HUES64 (cell line): ENCODE data around the gene PALM2AKAP2.

Experiments used
- H3K27ac ChIP-seq: 2 replicates; pipeline ENCODE4 v1.7.0; 2013; ENCODE audit warnings: low read depth, low read length, inconsistent platforms
- H3K27me3 ChIP-seq: 2 replicates; pipeline ENCODE4 v1.6.1; 2013; ENCODE audit warnings: mild to moderate bottlenecking, low read length; ENCODE audit not compliant: insufficient read depth
- H3K36me3 ChIP-seq: 2 replicates; pipeline ENCODE4 v1.6.1; 2013; ENCODE audit warnings: mild to moderate bottlenecking, low read length; ENCODE audit not compliant: insufficient read depth
- H3K4me1 ChIP-seq: 2 replicates; pipeline ENCODE4 v1.6.1; 2013; ENCODE audit warnings: mild to moderate bottlenecking, low read length, moderate library complexity; ENCODE audit not compliant: insufficient read depth
- H3K4me3 ChIP-seq: 2 replicates; pipeline ENCODE4 v1.5.1; 2013; ENCODE audit warnings: mild to moderate bottlenecking, low read length, moderate library complexity
- H3K9ac ChIP-seq: 2 replicates; pipeline ENCODE4 v1.6.1; 2013; ENCODE audit warnings: mild to moderate bottlenecking, low read depth, low read length
- H3K9me3 ChIP-seq: 2 replicates; pipeline ENCODE4 v1.6.1; 2013; ENCODE audit warnings: low read depth, low read length; ENCODE audit not compliant: insufficient read depth
- WGBS: fragments of 150-250, 120-280 bp; methylation state at CpG from one replicate; pipeline ENCODE4 v1.1.7; 2013; ENCODE audit warnings: missing lambda C conversion rate; 5-methylcytosine and 5-hydroxymethylcytosine counted together

PALM2AKAP2 gene

DNA sequence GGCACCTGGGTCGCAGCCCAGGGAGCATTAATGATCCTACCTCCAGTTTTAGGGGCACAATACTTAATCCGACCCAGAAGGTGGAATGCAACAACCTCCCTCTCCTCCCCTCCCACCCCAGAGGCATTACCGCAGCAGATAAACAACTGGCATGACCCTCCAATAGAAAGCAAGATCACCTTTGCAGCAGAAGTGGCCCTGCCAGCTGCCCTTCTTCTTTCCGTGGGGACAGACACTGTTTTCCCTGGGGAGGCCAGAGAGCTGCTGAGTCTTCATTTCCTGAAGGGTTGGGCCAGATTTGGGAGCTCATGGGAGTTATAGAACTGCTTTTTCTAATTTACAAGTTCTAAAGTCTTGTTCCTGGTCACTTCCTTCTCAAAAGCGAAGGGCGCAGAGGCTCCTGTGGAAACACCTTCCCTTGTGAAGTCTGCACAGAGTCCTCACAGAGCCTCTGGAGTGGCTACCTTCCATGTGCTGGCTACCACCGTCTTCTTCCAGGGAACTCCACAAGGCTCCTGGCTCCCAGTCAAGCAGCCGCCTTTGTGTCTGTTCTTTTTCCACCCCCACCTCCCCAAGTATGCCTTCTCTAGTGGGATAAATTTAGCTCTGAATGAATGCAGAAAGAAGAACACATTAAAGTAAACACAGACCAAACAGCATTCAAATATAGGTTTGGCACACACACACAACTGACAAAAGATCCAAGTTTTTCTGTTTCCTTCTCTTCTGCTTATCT, 8.0 kb upstream of the PALM2AKAP2 start:
- peak overlapping the region; percentile 7; the same call in 1 of the 2 replicates for H3K9ac ChIP-seq
- no peak overlapping the region for H3K4me3 ChIP-seq
- 73% methylated on average over 7 of the region's 8 CpGs for WGBS
- H3K36me3 ChIP-seq, result no peaks in the 10 kb centered on the region
- H3K9me3 ChIP-seq, result no peaks in the 10 kb centered on the region
- peaks cover 45% of the 10 kb centered on the region for H3K4me1 ChIP-seq
- H3K27me3 ChIP-seq, result no peaks in the 10 kb centered on the region
- H3K27ac ChIP-seq, result peak overlapping the region; percentile 54

GRCh38 chr9:109775516-109775915, 4.5 kb upstream of the PALM2AKAP2 start:
- Histone ChIP-seq H3K27ac (no peak overlapping the region), H3K9me3 (no peaks in the 10 kb centered on the region)

DNA sequence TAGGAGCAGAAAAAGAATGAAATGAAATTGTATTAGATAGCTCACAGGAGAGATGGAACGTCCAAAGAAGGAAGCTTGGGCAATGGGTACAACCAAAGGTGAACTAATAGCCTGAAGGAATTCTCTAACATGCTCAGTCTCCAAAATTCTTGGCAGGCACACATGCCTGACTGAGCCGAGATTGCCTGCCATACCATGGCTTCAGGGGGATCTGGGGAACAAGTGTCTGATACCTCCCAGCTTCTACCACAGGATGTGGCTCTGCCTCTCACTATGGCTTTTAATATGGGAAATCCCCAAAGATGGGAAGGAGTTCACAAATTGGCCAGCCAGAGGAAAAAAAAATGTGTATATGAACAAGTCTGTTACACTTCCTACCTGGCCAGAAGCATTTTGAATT, 3.6 kb upstream of the PALM2AKAP2 start:
- H3K4me3 ChIP-seq, result no peak overlapping the region
- 90% methylated on average over 2 of the region's 2 CpGs for WGBS
- H3K9ac ChIP-seq, result no peak overlapping the region
- H3K36me3 ChIP-seq, result no peaks in the 10 kb centered on the region
- peaks cover 24% of the 10 kb centered on the region for H3K27me3 ChIP-seq
- H3K9me3 ChIP-seq, result no peaks in the 10 kb centered on the region
- peaks cover 16% of the 10 kb centered on the region for H3K4me1 ChIP-seq
- no peak overlapping the region for H3K27ac ChIP-seq

More at GRCh38 chr9:109775516-109775915, 4.5 kb upstream of the PALM2AKAP2 start:
- WGBS, result 97% methylated on average over 3 of the region's 3 CpGs
- peaks cover 20% of the 10 kb centered on the region for H3K4me1 ChIP-seq
- no peak overlapping the region for H3K9ac ChIP-seq
- no peaks in the 10 kb centered on the region for H3K36me3 ChIP-seq
- peaks cover 16% of the 10 kb centered on the region for H3K27me3 ChIP-seq
- H3K4me3 ChIP-seq, result no peak overlapping the region

GRCh38 chr9:109780453-109781033, 545 bp downstream of the PALM2AKAP2 start:
- H3K27me3 ChIP-seq, result peaks cover 24% of the 10 kb centered on the region
- 6% methylated on average over 16 of the region's 16 CpGs for WGBS
- H3K4me1 ChIP-seq, result peaks cover 10% of the 10 kb centered on the region; the same call in 1 of the 2 replicates
- H3K36me3 ChIP-seq, result no peaks in the 10 kb centered on the region
- peak overlapping the region; percentile 70 for H3K9ac ChIP-seq
- H3K4me3 ChIP-seq, result peak overlapping the region; percentile 85
- H3K27ac ChIP-seq, result no peak overlapping the region
- H3K9me3 ChIP-seq, result no peaks in the 10 kb centered on the region

DNA sequence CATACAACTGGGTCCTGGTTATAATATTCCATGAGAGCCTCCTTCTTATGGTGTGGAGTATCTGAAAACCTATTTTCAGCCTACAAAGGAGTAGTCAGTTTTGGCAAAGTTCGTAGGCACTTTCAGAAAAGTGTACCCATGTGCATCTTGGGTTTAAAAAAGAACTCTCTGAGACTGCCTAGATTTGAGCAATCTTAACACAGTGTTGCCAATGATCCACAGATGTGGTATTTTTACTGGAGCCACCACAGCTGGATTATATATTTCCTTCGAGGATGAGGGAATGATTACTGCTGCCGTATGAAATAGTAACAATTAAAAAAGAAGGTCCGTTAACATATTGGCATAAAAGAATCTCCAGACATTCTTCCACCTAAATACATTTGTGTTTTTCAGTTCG, 1.1 kb downstream of the PALM2AKAP2 start:
- Histone ChIP-seq H3K27ac (no peak overlapping the region), H3K4me3 (peak overlapping the region; percentile 85), H3K36me3 (no peaks in the 10 kb centered on the region), H3K9ac (peak overlapping the region; percentile 70; the same call in 1 of the 2 replicates), H3K4me1 (peaks cover 10% of the 10 kb centered on the region; the same call in 1 of the 2 replicates), H3K27me3 (peaks cover 24% of the 10 kb centered on the region), H3K9me3 (no peaks in the 10 kb centered on the region)
- 88% methylated on average over 2 of the region's 5 CpGs for WGBS

DNA sequence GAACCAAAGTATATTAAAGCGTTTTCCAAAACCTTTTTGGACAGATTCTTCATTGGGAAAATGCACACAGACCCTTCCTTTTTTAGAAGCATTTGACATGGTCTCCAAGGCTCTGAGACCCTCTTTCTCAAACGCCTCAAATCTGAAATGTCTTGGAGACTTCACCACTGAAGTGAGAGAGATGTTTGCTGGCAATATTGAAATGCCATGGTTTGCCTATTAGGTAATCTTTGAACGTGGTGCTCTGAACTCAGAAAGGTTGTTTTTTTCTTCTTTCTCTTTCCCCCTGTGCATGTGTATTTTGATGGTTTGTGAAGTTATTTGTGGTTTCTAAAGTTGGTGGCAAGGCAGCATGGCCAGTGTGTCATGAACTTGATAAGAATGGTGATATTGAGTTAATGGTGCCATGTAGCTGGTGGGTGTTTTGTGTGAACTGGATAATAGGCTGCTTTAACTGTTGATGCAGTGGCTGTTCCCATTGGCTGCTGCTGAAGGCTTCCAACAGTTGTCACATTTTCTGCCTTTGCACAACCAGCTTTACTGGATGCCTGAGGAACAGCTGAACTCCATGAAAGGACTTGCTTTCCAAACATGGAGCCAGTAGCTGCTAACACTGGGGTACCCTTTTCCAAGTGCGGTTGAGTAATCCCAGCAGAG, 1.7 kb downstream of the PALM2AKAP2 start:
- 91% methylated on average over 4 of the region's 4 CpGs for WGBS
- H3K4me3 ChIP-seq, result peak overlapping the region; percentile 85; the same call in 1 of the 2 replicates

DNA sequence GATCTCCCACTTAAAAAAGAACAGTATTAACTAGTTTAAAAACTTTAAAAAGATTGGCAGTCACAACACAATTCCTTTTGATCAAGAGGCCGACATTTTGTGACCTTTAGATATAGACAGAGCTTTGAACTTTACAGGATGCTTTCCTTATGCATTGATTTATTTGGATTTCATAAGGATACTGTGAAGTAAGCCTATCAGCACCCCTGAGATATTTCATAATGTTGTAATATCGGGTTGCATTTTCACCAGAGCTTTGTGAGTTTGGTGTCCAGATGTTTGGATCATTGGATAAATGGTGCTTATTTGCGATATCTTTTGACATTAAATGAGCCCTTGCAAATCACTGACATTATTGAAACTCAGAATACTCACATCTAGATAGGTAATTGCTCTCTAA, 7.7 kb downstream of the PALM2AKAP2 start:
- Histone ChIP-seq H3K9ac (no peak overlapping the region), H3K36me3 (no peaks in the 10 kb centered on the region), H3K9me3 (no peaks in the 10 kb centered on the region), H3K27ac (no peak overlapping the region), H3K4me1 (no peaks in the 10 kb centered on the region), H3K4me3 (no peak overlapping the region), H3K27me3 (no peaks in the 10 kb centered on the region)
- 91% methylated on average over 3 of the region's 3 CpGs for WGBS

More for the DNA sequence above, 1.7 kb downstream of the PALM2AKAP2 start:
- Histone ChIP-seq H3K9me3 (no peaks in the 10 kb centered on the region), H3K9ac (no peak overlapping the region), H3K27me3 (peaks cover 24% of the 10 kb centered on the region), H3K27ac (no peak overlapping the region), H3K4me1 (peaks cover 10% of the 10 kb centered on the region; the same call in 1 of the 2 replicates), H3K36me3 (no peaks in the 10 kb centered on the region)

DNA sequence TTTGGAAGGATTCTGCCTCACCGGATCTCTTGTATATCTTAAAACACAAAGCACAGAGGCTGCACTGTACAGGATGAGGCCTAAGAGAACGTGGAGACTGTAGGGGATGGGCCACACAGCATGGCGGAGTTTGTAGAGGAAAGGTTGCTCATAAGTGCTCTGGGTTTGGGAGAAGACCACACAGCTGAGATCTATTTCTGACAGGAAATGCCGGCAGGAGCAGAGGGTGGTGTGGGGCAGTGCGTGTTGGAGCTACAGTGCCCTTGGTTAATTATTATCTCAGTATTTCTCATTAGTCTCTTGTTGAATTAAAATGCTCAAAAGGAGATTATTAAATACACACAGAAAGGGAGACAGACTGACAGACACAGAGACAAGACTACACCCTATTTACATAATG, 9.6 kb downstream of the PALM2AKAP2 start:
- H3K27me3 ChIP-seq, result no peaks in the 10 kb centered on the region
- no peak overlapping the region for H3K27ac ChIP-seq
- WGBS, result 91% methylated on average over 5 of the region's 5 CpGs
- no peaks in the 10 kb centered on the region for H3K9me3 ChIP-seq
- H3K9ac ChIP-seq, result no peak overlapping the region
- H3K4me3 ChIP-seq, result no peak overlapping the region
- no peaks in the 10 kb centered on the region for H3K36me3 ChIP-seq
- H3K4me1 ChIP-seq, result peaks cover 16% of the 10 kb centered on the region; the same call in 1 of the 2 replicates

DNA sequence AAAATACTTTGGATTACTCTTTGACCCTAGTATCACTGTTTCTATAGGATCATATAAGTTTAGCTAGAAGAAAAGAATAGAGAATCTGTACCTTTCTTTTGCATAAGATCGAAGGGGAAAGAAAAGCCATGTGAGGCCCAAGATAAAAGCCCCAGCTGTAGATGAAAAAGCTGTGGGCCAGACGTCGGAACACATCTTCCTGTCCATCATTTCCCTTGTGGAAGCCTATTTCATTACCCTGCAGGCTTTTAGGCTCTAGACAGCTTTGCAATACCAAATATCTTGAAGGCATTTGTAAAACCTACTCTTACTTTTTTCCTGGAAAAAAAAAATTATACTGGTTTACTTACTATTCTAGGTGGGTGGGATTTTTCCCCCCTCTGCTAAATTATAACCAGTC, 10.0 kb downstream of the PALM2AKAP2 start:
- Histone ChIP-seq H3K27ac (no peak overlapping the region), H3K9ac (no peak overlapping the region), H3K36me3 (no peaks in the 10 kb centered on the region), H3K9me3 (no peaks in the 10 kb centered on the region), H3K4me1 (peaks cover 16% of the 10 kb centered on the region; the same call in 1 of the 2 replicates), H3K27me3 (no peaks in the 10 kb centered on the region), H3K4me3 (no peak overlapping the region)
- 90% methylated on average over 3 of the region's 3 CpGs for whole genome bisulfite sequencing

- H3K9me3 ChIP-seq, result no peaks in the 10 kb centered on the region
- 89% methylated on average over 4 of the region's 6 CpGs for WGBS
- no peak overlapping the region for H3K9ac ChIP-seq
- H3K27ac ChIP-seq, result no peak overlapping the region
- H3K36me3 ChIP-seq, result no peaks in the 10 kb centered on the region
- no peak overlapping the region for H3K4me3 ChIP-seq
- H3K27me3 ChIP-seq, result no peaks in the 10 kb centered on the region
- H3K4me1 ChIP-seq, result peaks cover 16% of the 10 kb centered on the region; the same call in 1 of the 2 replicates
Observed at GRCh38 chr9:109791003-109791677, 11.1 kb downstream of the PALM2AKAP2 start.

- no CpG with 5 or more reads among the region's 1 CpG for WGBS
- H3K4me1 ChIP-seq, result peaks cover 16% of the 10 kb centered on the region; the same call in 1 of the 2 replicates
- no peaks in the 10 kb centered on the region for H3K9me3 ChIP-seq
- no peak overlapping the region for H3K9ac ChIP-seq
- no peak overlapping the region for H3K27ac ChIP-seq
- no peaks in the 10 kb centered on the region for H3K36me3 ChIP-seq
- no peaks in the 10 kb centered on the region for H3K27me3 ChIP-seq
- H3K4me3 ChIP-seq, result no peak overlapping the region
Observed at GRCh38 chr9:109791747-109792146, 11.7 kb downstream of the PALM2AKAP2 start.
